NK-92 treated with Interleukin-12 subunit alpha and Interleukin-12 subunit beta, amount 100 ng/mL, for 24 hours (cell line): ENCODE data around the gene UPP2.

Experiments used
- DNase-seq: peaks from one replicate; lab custom pipeline; 2025; lab: John Stamatoyannopoulos, UW

UPP2 gene

DNA sequence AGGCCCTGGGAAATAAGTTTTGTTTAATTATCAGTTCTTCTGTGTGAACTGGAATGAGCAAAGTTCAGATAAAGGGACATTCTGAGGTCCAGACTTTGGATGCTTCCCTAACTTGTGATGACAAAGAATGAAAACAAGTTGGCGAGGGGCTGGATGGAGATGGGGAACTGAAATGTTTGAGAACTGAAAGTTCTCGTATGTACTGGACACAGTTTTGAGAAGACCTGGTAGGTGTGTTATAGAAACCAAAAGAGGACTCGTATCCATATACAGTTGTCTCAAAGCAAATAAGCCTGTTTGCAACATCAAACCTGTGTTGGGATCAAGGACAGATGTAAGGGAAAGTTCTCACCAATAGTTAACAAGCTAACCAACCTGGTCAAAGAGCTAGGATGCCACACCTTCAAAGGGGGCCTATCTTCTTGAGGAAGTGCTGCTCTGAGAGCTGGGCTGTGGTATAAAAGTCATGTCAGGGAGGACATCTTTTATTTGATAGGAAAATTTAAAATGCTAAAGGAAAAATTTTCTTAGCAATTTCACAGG lies at the start of gene UPP2:
Gene UPP2, plus strand, starts transcription at position 493 of the 543 bp plus-strand sequence. CDS start 188 bp downstream, outside the sequence.
- DNase-seq: no peak

DNA sequence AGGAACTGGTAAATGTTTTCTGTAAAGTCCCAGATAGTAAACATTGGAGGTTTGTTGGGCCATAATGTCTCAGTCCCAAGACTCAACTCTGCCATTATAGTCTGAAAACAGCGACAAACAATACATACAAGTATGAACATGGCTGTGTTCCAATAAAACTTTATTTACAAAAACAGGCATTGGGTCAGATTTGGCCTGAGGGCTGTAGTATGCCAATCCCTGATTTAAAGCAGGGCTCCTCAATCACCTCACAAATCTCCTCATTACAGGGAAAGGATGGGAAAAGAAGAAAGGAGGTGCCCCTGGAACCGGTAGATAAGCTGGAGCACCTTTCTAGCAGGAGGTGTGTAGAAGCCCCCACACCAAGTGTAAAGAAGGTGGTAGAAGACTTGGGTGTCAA lies 48.9 kb upstream of the UPP2 start:
- no peak for DNase-seq

DNA sequence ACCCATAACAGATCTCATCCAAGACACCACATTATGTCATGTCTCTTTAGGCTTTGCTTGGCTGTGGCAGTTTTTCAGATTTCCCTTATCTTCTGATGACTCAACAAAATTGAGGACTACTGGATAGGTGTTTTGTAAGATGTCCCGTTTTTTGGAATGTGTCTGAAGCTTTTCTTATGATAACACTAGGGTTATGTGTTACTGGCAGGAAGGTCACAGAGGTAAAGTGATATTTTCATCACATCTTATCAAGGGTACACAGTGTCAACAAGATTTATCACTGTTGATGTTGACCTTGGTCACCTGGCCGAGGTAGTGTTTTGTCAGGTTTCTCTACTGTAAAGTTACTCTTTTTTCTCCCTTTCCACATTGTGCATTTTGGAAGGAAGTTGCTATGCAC lies 44.8 kb upstream of the UPP2 start:
- DNase-seq: no peak

DNA sequence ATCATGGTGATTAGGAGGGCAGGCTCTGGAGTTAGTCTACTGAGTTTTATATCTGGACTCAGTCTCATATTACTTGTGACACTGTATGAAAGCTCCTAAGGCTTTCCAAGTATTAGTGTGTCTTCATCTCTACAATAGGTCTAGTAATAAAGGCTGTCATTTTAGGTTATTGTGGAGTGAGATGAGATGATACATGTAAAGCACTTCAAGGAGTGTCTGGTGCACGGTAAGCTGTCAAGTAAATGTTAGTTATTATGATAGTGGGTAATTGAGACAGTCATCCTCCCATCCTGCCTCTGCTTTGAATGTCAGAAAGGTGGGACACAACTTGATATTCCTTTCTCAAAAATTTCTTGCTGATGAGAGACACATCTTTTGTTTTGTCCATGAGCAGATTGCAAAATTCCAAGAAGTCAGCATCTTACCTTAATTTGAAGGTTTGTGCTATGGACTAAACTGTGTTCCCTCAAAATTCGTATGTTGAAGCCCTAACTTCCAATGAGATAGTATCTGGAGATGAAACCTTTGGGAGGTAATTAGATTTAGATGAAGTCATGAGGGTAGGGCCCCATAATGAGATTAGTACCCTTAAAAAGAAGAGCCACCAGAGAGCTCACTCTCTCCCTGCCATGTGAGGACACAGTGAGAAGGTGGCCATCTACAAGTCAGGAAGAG lies 41.4 kb upstream of the UPP2 start:
- DNase-seq: no peak

DNA sequence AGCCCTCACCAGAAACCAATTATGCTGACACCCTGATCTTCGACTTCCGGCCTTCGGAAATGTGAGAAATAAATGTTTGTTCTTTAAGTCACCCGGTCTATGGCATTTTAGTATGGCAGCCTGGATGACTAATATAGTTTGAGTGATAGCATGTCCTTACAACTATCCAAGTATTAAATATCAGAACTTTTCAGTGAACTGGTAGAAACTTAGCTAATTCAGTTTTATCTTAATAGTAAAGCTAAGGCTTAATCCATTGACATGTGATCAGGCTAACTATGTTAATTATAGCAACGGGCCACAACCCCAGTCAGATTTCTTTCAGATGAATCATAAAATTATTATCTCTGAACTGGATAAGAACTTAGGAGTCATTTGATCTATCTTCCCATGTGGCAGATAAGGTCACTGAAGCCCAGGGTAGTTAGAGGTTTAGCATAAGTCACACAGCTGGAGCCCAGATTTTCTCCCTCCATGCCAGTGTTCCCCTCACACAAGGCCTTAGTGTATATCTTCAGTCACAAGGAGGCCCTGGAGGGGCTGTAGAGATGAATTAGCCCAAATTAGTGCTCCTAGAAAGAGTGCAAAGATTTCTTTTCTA lies 40.7 kb upstream of the UPP2 start:
- DNase-seq: no peak

DNA sequence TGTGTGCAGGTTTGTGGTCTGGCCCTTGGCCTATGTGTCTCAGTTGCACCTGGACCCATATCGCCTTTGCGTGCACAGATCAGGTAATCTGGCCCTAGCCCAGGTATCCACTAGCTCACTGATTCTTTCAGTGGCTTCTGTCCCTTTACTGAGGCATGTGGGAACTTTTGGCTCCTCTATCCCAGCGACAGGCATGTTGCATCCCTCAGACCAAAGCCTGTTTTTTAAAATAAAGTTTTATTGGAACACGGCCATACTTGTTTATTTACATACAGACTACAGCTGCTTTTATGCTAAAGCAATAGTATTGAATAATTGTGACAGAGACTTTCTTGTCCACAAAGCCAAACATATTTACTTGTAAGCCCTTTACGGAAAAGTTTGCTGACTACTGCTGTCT lies 39.9 kb upstream of the UPP2 start:
- no peak for DNase-seq

DNA sequence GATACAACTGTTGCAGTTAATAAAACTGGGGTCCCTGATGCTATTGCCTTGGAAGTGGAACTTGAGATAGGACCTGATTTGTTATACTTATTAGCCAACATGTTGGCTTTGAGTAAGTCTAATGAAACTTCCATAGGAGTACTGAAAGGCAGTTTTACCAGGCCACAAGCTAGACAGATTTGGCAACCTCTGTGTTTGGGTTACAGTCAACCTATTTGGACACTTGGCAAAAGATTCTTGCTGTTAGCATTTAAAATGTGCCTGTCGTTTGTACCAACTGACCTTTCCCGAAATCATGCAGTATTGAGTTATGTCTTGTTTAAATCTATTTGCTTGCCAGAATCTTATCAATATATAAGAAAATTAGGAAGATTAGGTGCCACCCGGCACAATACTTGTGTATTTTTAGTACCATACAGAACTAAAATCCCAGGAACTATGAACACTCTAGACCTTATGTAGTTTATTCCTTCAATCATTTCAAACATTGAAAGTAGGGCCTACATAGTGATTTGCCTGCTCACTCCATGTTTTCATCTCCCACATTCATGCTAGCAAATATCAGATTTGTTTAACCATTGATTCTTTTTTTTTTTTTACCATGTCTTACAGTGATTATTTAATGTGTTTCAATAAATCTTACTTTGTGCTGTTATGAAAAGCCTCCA lies 35.5 kb upstream of the UPP2 start:
- no peak for DNase-seq

DNA sequence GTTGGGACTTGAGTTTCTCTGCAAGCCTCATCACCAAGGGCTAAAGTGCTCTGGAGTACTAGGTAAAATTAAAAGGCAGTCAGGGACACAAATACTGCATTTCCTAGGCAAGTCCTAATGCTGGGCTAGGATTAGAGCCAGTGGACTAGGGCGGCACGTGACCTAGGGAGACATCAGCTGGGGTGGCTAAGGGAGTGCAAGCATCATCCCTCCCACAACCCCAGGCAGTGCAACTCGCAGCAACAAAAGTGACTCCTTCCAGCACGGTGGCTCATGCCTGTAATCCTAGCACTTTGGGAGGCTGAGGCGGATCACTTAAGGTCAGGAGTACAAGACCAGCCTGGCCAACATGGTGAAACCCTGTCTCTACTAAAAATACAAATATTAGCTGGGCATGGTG lies 30.7 kb upstream of the UPP2 start:
- no peak for DNase-seq

DNA sequence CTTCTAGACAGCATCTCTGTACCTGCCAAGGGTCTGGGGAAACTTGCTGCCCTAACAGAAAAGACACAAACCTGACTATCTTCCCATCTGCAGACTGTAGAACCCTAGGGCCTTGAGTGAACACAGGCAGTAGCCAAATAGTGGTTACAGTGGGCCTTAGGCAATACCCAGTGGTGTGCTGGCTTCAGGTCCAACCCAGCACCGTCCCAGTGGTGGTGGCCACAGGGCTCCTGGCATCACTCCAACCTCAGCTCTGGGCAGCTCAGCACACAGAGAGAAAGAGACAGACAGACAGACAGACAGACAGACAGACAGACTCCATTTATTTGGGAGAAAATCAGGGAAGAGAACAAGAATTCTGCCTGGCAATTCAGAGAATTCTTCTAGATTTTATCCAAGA lies 29.3 kb upstream of the UPP2 start:
- DNase-seq: no peak

DNA sequence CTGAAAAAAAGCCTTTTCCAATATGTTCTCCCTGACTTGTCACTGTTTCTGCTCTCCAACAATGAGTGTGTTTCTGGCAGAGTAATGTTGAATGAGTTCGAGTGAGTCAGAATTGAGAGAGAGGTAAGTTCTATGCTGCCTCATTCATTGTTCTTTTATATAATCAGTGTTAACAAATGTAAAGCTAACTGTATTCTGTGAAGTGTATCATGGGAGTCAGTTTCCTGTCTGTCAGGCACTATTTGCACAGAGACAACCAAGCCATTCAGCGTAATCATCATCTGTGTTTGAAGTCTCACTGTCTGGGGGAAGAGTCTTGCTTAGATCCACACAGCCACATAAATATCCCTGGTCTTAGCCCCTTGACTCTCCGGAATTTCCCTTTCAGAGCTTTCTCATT lies 22.0 kb upstream of the UPP2 start:
- no peak for DNase-seq

DNA sequence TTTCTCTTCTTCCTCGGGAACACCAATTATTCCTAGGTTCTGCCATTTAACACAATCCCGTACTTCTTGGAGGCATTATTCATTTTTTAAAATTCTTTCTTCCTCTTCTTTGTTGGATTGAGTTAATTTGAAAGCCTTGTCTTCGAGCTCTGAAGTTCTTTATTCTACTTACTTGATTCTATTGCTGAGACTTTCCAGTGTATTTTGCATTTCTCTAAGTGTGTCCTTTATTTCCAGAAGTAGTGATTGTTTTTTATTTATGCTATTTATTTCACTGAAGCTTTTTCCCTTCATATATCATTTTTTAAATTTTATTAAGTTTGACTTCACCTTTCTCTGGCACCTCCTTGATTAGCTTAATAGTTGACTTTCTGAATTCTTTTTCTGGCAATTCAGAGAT lies 13.6 kb upstream of the UPP2 start:
- DNase-seq: no peak

DNA sequence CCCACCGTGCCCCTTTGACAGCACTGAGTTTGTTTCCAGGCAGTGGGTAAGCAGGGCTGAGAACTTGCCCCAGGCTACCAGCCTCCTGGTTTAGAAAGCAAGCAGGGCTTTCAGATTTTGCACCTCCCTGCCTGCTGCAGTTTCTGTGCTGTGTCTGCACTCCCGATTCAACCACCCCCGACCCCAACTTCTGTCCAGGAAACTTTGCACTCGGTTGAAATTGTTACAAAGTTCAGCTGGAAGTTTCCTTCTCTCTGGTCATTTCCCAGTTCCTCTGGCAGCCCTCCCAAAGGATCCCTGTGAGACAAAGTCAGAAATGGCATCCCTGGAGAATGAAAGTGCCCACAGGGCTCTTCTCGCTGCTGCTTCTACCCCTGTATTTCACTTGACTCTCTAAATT lies 12.4 kb upstream of the UPP2 start:
- no peak for DNase-seq

DNA sequence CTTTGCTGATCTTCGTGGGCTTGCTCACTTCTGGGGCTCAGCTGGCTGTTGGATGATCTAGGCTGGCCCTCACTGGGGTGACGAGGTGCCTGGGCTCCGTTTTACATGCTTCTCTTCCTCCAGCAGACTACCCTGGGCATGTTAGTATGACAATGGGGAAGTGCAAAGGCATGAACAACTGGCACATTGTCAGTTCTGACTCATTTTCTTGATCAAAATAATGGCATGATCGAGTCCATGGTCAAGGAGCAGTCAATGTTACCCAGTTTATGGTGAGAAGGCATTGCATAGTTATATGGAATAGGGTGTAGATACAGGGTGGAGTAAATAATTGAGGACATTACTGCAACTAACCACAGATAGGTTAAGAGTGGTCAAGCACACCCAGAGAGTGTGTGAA lies 10.0 kb upstream of the UPP2 start:
- no peak for DNase-seq

DNA sequence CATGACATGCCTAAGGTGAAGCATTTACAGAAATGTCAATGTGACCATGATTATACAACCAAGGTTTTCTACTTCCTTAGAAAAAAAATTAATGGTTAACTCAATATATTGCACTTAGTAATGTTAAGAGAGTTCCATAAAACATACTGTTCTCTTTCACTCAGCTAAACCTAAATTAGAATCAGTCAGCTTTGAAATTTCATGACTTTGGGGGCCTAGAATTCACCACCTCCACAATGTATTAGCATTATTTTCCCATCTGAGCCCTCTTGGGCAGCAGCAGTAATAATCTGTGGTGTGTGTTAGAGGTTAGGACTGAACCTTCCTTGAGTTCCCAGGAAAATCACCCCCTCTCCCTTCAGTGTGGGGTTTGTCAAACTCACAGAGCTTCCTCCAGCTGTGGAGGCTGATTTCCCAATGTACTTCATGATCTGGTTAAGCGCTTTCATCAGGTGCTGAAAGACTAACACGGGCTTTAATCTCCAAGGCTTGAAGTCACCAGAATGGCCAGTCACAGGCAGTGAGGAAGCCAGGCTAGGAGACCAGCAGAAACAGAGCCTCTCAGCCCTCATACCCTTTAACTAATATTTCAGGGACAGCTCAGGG lies 7.1 kb upstream of the UPP2 start:
- no peak for DNase-seq

DNA sequence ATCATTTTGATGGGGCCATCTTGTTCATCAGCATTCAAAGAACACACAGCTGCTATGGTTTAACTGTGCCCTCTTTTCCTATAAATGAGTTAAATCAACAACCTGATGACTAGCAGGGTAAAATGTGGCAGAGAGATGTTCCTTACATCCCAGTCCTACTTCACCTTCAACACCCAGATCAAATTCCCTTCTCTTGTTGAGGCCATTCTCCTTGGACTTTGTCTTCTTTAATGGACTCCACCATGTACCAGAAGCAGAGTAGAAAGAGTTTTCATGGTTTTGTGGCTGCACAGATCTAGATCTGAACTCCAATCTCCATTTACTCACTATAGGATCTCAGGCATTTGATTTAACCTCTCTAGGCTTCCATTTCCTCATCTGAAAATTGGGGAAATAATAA lies 6.4 kb upstream of the UPP2 start:
- no peak for DNase-seq

DNA sequence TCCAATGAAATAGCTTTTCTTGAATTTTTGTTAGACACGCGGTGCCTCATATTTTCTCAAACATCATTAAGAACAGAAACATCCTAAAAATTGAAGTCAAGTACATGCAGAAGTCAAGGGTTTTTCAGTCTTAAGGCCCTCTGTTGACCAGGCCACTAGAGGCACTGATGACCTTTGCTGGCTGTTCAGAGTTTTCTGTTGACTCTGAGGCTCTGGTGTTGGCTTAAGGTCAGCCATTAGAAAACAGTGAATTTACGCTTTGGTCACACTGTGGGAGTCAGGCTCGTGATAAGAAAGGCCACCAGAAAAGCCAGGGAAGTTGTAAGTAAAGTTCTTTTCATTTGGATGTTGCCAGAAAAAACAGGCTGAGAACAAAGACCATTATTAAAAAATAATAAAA lies 5.8 kb upstream of the UPP2 start:
- no peak for DNase-seq

DNA sequence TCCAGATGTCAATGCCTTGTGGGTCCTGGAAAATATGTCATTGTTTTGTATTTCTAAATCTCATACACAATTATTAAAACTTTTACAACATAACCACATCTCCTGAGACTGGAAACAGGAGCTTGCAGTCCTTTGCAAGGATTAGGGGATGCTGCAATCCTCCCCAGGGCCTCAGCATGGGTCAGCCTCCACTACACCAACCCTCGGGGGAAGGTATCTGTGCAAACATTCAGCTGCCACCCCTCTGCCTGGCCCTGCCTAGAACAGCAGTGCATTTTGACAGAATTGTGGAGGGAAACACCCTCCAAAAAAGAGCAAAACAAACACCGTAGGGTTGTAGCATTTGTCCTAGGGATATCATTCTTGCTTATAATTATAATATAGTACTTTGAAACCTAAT lies 4.2 kb upstream of the UPP2 start:
- no peak for DNase-seq

DNA sequence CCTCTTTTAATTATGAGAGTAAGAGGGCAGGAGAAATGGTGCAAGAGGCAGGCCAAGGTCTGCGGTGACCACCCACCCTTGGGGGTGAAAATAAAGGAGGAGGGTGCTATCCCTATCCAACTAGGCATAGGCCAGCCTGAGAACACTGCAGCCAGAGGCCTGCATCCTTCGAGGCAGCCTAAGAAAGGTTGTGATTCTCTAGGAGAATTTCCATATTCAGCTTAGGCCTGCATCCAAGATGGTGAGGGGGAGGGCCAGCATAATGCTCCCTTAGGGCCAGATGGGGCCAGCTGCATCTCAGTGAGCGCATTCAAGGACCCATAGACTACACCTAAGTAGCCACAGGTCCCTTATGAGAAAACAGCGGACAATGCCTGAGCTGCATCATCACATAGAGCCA lies 3.5 kb upstream of the UPP2 start:
- DNase-seq: no peak

DNA sequence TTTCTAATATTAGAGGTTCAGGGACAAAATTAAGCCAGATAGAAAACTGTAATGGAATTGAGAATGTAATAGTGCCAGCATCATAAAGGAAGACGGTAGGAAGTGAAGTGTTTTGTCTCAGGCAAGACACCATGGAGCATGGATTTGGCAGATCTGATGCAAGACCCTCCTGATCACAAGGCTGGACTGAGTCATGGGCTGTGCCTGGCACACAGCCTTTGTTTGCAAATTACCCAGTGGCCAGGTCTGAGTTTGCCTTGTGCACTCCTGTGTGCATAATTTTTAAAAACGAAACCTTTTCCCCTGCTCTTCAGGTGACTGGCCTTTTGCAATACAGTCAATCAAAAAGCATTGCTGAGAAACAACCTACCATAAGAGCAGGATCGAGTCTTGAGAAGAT lies 2.0 kb upstream of the UPP2 start:
- DNase-seq: no peak

DNA sequence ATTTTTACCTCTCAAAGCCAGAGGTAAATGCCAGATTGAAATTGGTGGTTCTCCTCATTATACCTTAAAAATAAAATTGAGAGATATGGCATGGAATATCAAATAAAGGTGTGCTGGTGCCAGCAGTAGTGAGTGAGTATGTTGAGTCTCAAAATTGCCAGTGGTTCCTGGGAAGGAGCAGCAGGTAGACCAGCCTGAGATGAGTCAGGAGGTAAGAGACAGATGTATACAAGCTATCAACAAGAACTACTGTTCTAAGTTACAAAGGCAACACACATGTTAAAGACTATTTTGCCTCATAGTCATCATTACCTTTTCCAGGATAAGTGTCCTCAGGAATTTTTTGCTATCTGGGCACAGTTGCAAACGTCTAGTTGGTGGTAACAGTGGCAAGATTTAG lies 1.3 kb upstream of the UPP2 start:
- DNase-seq: no peak

DNA sequence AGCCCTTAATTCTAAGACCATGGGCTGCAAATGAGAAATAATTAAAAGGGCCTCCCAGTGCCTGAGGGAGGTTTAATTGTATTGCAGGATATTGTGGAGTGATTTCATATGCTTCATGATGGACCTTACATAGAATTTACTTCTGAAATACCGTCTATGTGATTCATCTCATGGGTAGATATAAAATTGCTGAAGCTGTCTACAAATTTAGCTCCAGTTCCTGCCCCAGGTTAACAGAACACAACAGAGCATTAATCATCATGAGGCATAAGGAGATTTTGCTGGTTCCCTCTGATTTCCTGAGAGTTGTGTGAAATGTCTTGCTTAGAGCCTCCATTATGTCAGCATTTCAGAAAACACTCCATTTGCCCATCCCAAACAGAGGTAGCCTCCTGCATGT lies 770 bp downstream of the UPP2 start:
- no peak for DNase-seq

DNA sequence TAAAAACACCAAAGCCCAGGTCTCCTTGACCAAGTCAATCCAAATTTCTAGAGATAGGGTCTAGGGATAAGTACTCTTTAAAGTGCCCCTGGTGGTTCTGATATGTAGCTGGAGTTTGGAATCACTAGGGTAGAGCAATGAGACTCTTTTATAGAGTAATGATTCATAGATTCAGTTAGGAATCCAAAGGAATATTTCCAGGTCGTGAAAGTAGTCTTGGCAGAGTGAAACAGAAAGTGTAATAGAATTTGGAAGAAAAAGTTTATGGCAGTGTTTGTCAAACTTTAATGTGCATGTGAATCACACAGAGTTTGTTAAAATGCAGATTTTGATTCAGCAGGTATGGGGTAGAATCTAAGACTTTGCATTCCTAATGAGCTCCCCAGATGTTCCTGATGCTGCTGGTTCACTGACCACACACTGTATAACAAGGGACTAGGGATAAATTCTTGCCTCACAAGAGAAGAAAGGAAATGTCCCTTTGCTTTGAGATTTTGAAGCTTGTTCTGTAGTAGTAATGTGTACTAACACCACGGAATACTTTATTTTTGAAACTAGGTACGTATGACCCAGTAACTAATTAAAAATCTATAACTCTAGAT lies 1.8 kb downstream of the UPP2 start:
- no peak for DNase-seq

DNA sequence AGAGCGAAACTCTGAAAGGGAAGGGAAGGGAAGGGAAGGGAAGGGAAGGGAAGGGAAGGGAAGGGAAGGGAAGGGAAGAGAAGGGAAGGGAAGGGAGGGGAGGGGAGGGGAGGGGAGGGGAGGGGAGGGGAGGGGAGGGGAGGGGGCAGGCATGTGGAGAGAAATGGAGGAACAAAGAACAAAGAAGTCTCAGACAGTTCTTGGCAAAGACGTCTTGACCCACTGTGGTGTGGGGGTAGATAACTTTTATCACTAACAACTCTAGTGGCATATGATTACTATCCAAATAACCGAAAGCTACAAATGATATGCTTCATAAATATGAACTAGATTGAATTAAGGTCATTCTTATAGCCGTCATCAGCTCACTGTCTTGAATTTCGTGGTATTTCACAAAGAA lies 3.2 kb downstream of the UPP2 start:
- no peak for DNase-seq
